Measurements from ENCODE around the gene FADS6. TPM values are rescaled to one million over a fixed set of nuclear protein-coding genes. Genes with fewer than 3 reads are reported as not detected.

The FADS6 gene
- total RNA-seq, 1 experiment from 2014 or later: not detected

GRCh38 chr17:74920642-74921025 is 27.2 kb upstream of the FADS6 start:
- no peak for DNase-seq (ENCODE audit: low read depth, low spot score)
- in situ Hi-C loops (cut with HindIII; ENCODE audit: low pct_unique_long_range_greater_than_20kb, low sequenced_read_pairs) (no loop called here), intact Hi-C loops (cut with micrococcal nuclease; ENCODE audit: unreplicated experiment) (no loop called here)
- Histone ChIP-seq H3K27me3 (ENCODE audit: control insufficient read depth, insufficient read depth, low read length) (peaks cover 16% of the 10 kb centered on the region), H3K4me1 (ENCODE audit: control insufficient read depth, insufficient read depth, low read length) (peaks cover 4% of the 10 kb centered on the region; the same call in 1 of the 2 replicates), H3K27ac (ENCODE audit: low read length) (no peak overlapping the region), H3K36me3 (ENCODE audit: control insufficient read depth, insufficient read depth, low read length) (peaks cover 5% of the 10 kb centered on the region; the same call in 1 of the 2 replicates), H3K9me3 (ENCODE audit: control insufficient read depth, insufficient read depth, low read depth, low read length) (no peaks in the 10 kb centered on the region), H3K4me3 (ENCODE audit: low read depth in 2 of 2, low read length in 2 of 2) (no peak overlapping the region)
- ChIA-PET CTCF (interaction anchor here (2.6 to 3.4 kb wide), 2 partner anchors 36 to 41 kb away, joined by 30 to 41 read pairs; no protein-coding TSS in a partner anchor), POLR2A (no interaction called here)
- no peak for ATAC-seq
- BruUV-seq (replicated peaks): no TSS peak
- no peak for TF ChIP-seq POLR2AphosphoS5 (IDR thresholded peaks at IDR 0.05; ENCODE audit: low read depth, low read length)
- TF ChIP-seq, protein P1, sequence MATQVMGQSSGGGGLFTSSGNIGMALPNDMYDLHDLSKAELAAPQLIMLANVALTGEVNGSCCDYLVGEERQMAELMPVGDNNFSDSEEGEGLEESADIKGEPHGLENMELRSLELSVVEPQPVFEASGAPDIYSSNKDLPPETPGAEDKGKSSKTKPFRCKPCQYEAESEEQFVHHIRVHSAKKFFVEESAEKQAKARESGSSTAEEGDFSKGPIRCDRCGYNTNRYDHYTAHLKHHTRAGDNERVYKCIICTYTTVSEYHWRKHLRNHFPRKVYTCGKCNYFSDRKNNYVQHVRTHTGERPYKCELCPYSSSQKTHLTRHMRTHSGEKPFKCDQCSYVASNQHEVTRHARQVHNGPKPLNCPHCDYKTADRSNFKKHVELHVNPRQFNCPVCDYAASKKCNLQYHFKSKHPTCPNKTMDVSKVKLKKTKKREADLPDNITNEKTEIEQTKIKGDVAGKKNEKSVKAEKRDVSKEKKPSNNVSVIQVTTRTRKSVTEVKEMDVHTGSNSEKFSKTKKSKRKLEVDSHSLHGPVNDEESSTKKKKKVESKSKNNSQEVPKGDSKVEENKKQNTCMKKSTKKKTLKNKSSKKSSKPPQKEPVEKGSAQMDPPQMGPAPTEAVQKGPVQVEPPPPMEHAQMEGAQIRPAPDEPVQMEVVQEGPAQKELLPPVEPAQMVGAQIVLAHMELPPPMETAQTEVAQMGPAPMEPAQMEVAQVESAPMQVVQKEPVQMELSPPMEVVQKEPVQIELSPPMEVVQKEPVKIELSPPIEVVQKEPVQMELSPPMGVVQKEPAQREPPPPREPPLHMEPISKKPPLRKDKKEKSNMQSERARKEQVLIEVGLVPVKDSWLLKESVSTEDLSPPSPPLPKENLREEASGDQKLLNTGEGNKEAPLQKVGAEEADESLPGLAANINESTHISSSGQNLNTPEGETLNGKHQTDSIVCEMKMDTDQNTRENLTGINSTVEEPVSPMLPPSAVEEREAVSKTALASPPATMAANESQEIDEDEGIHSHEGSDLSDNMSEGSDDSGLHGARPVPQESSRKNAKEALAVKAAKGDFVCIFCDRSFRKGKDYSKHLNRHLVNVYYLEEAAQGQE (IDR thresholded peaks at IDR 0.05; ENCODE audit: insufficient read depth in 1 of 2, low read depth in 2 of 2, low read length in 1 of 2): no peak
- TF ChIP-seq, protein P2, sequence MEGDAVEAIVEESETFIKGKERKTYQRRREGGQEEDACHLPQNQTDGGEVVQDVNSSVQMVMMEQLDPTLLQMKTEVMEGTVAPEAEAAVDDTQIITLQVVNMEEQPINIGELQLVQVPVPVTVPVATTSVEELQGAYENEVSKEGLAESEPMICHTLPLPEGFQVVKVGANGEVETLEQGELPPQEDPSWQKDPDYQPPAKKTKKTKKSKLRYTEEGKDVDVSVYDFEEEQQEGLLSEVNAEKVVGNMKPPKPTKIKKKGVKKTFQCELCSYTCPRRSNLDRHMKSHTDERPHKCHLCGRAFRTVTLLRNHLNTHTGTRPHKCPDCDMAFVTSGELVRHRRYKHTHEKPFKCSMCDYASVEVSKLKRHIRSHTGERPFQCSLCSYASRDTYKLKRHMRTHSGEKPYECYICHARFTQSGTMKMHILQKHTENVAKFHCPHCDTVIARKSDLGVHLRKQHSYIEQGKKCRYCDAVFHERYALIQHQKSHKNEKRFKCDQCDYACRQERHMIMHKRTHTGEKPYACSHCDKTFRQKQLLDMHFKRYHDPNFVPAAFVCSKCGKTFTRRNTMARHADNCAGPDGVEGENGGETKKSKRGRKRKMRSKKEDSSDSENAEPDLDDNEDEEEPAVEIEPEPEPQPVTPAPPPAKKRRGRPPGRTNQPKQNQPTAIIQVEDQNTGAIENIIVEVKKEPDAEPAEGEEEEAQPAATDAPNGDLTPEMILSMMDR (IDR thresholded peaks at IDR 0.05): no peak
- TF ChIP-seq SIN3A (IDR thresholded peaks at IDR 0.05; ENCODE audit: borderline replicate concordance, insufficient read depth, low read depth, low read length): no peak
- TF ChIP-seq TCF7L2 (IDR thresholded peaks at IDR 0.05; ENCODE audit: low read depth, low read length): no peak

GRCh38 chr17:74920306-74920620 is 26.8 kb upstream of the FADS6 start:
- H3K27me3 ChIP-seq (ENCODE audit: control insufficient read depth, insufficient read depth, low read length): peaks cover 13% of the 10 kb centered on the region; the same call in 1 of the 2 replicates
- no TSS peak for BruUV-seq (replicated peaks)
- ChIA-PET CTCF (interaction anchor here (2.6 to 3.4 kb wide), 2 partner anchors 37 to 41 kb away, joined by 30 to 41 read pairs; no protein-coding TSS in a partner anchor), POLR2A (no interaction called here)
- intact Hi-C loops (cut with micrococcal nuclease; ENCODE audit: unreplicated experiment) (no loop called here), in situ Hi-C loops (cut with HindIII; ENCODE audit: low pct_unique_long_range_greater_than_20kb, low sequenced_read_pairs) (no loop called here)
- peaks cover 5% of the 10 kb centered on the region; the same call in 1 of the 2 replicates for H3K36me3 ChIP-seq (ENCODE audit: control insufficient read depth, insufficient read depth, low read length)
- TF ChIP-seq, protein P2 (IDR thresholded peaks at IDR 0.05): no peak
- TF ChIP-seq, protein P1 (IDR thresholded peaks at IDR 0.05; ENCODE audit: insufficient read depth in 1 of 2, low read depth in 2 of 2, low read length in 1 of 2): no peak
- TF ChIP-seq SIN3A (IDR thresholded peaks at IDR 0.05; ENCODE audit: borderline replicate concordance, insufficient read depth, low read depth, low read length) (no peak), POLR2AphosphoS5 (IDR thresholded peaks at IDR 0.05; ENCODE audit: low read depth, low read length) (no peak), TCF7L2 (IDR thresholded peaks at IDR 0.05; ENCODE audit: low read depth, low read length) (no peak)
- H3K4me1 ChIP-seq (ENCODE audit: control insufficient read depth, insufficient read depth, low read length): peaks cover 4% of the 10 kb centered on the region; the same call in 1 of the 2 replicates
- H3K4me3 ChIP-seq (ENCODE audit: low read depth in 2 of 2, low read length in 2 of 2): no peak overlapping the region
- ATAC-seq: no peak
- no peak for DNase-seq (ENCODE audit: low read depth, low spot score)
- no peaks in the 10 kb centered on the region for H3K9me3 ChIP-seq (ENCODE audit: control insufficient read depth, insufficient read depth, low read depth, low read length)
- H3K27ac ChIP-seq (ENCODE audit: low read length): no peak overlapping the region

All from Panc1 (cell line).